CD4-positive, alpha-beta T cell (primary cell): ENCODE results near the gene ZNF674. TPM values are rescaled to one million over a fixed set of nuclear protein-coding genes. Genes with fewer than 3 reads are reported as not detected.
A peak's percentile ranks its signal among the peaks of the same experiment; 100 is the strongest.

Source experiments
- ATAC-seq: fragments of 200-7000 bp; cut with Tn5 transposase; one replicate; pipeline ENCODE4 v1.10.0; 2022; ENCODE audit warnings: mild to moderate bottlenecking; ENCODE audit not compliant: poor library complexity
- CTCF ChIA-PET: fragments of 350-600 bp; sonication (Branson Sonifier 250); formaldehyde crosslinking; loops from one replicate; lab custom pipeline; 2021; ENCODE audit warnings: antibody characterized with exemption, inconsistent platforms; lab: Charles Lee
- POLR2A ChIA-PET: fragments of 350-600 bp; sonication (Branson Sonifier 250); formaldehyde crosslinking; loops from one replicate; lab custom pipeline; 2021; ENCODE audit warnings: antibody characterized with exemption, inconsistent platforms; lab: Charles Lee
- DNase-seq, 14 experiments: peaks; one replicate each; pipeline ENCODE4 v3.0.0-alpha.2; 2013 to 2020; ENCODE audit warnings: mixed read lengths in 2 of 14
- H3K27ac ChIP-seq, 2 donors: one replicate each; pipeline versions ENCODE4 v1.5.1 to v1.7.0; 2013; ENCODE audit warnings: low read length in 2 of 2, low read depth in 1 of 2, mild to moderate bottlenecking in 1 of 2
- H3K27me3 ChIP-seq, 2 experiments: 1 replicate in 1 of 2; 2 replicates in 1 of 2; pipeline versions ENCODE4 v1.6.1 to v1.7.0; 2013; ENCODE audit warnings: low read length in 2 of 2, control low read depth in 1 of 2, mild to moderate bottlenecking in 1 of 2, moderate library complexity in 1 of 2; ENCODE audit not compliant: insufficient read depth in 2 of 2, control insufficient read depth in 1 of 2
- H3K36me3 ChIP-seq: one replicate; pipeline ENCODE4 v1.6.1; 2013; ENCODE audit warnings: low read length, control low read depth; ENCODE audit not compliant: insufficient read depth
- H3K4me1 ChIP-seq: one replicate; pipeline ENCODE4 v1.6.1; 2013; ENCODE audit warnings: low read length, control low read depth; ENCODE audit not compliant: insufficient read depth
- H3K4me3 ChIP-seq: one replicate; pipeline ENCODE4 v1.5.1; 2013; ENCODE audit warnings: mild to moderate bottlenecking, low read length, moderate library complexity
- H3K9me3 ChIP-seq, 2 experiments: 1 replicate in 1 of 2; 2 replicates in 1 of 2; pipeline versions ENCODE4 v1.6.1 to v1.7.0; 2013; ENCODE audit warnings: low read length in 2 of 2, mild to moderate bottlenecking in 2 of 2, control low read depth in 1 of 2, moderate library complexity in 1 of 2; ENCODE audit not compliant: control insufficient read depth in 1 of 2, insufficient read depth in 1 of 2
- H3K27ac Mint-ChIP-seq: one replicate; pipeline ENCODE4 v1.8.0; 2020; ENCODE audit warnings: mixed read lengths
- H3K27me3 Mint-ChIP-seq: one replicate; pipeline ENCODE4 v1.8.0; 2021; ENCODE audit warnings: mixed read lengths
- H3K36me3 Mint-ChIP-seq: one replicate; pipeline ENCODE4 v1.8.0; 2021; ENCODE audit warnings: low read depth, mixed read lengths
- H3K4me1 Mint-ChIP-seq: one replicate; pipeline ENCODE4 v1.8.0; 2021; ENCODE audit warnings: low read depth, mixed read lengths
- H3K4me3 Mint-ChIP-seq: one replicate; pipeline ENCODE4 v1.8.0; 2020; ENCODE audit warnings: mild to moderate bottlenecking, mixed read lengths
- H3K9me3 Mint-ChIP-seq: one replicate; pipeline ENCODE4 v1.8.0; 2020; ENCODE audit warnings: mixed read lengths
- intact Hi-C, 2 experiments: fragments of 100-400 bp; cut with DNase I in 1 of 2; cut with micrococcal nuclease in 1 of 2; formaldehyde crosslinking; loops; one replicate each; pipeline versions ENCODE4 v1.15.1 to v1.9.0; 2023 to 2025; cut with DNase I, micrococcal nuclease
- total RNA-seq, 174 experiments: library from RNA in 2 of 174; stranded (reverse) in 2 of 174; gene quantifications; one replicate each; pipeline ENCODE4 v1.2.3 and lab custom pipeline; 2021 to 2026
- TF ChIP-seq, protein P1 (sequence below): fragments of 200-600 bp; IDR thresholded peaks from one replicate; pipeline ENCODE4 v1.8.0; 2022; ENCODE audit warnings: antibody characterized with exemption, mild to moderate bottlenecking

ZNF674 gene
- total RNA-seq, 2 experiments from 2014 or later = 1.2 to 1.9 TPM

DNA sequence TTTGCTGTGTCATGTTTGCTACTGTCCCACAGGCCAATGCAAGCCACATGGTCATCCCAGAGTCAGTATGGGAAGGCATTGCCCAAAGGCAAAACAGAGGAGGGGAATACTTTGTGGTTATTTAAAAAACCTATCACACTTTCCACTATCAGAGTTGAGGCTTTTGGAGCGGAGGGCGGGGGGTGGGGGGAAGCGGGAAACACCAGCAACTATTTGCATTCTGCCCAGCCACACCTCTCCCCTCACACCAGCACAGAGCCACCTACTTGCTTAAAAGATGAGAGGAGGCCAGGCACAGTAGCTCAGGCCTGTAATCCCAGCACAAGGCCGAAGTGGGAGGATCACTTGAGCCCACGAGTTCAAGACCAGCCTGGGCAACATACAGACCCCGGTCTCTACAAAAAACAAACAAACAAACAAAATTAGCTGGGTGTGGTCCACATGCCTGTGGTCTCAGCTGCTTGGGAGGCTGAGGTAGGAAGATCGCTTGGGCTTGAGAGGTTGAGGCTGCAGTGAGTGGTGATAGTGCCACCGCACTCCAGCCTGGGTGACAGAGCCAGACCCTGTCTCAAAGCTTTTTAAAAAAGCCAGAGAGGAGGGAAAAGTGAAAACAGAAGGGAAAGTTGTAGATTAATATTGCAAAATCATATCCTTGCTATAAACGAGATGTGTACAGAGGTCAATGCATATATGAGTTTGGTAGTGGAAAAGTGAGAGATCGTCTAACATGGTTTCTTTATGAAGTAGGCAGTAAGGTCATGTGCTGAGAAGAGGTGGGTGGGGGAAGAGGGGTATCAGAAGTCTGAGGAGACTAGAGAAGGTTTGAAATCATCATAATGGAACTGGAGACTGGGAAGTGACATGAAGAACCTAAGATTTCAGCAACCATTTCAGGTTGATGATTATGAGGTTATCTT is 26.5 kb upstream of the ZNF674 start:
- H3K27me3 Mint-ChIP-seq = no peaks in the 10 kb centered on the region
- H3K27ac ChIP-seq = no peak overlapping the region
- H3K4me3 Mint-ChIP-seq = peak overlapping the region; percentile 74
- DNase-seq (no peak), ATAC-seq (no peak)
- no peak overlapping the region for H3K4me3 ChIP-seq
- POLR2A ChIA-PET = interaction anchor here (0.9 to 2.2 kb wide), 5 partner anchors 15 to 71 kb away, joined by 4 to 9 read pairs (median 6); no protein-coding TSS in a partner anchor
- peak overlapping the region; percentile 78 for H3K27ac Mint-ChIP-seq
- CTCF ChIA-PET = interaction anchor here (0.6 to 1.5 kb wide), 5 partner anchors 18 to 263 kb away, joined by 3 to 5 read pairs (median 3); no protein-coding TSS in a partner anchor
- no peaks in the 10 kb centered on the region for H3K36me3 ChIP-seq
- intact Hi-C loops = loop anchor here (5.0 to 10.0 kb wide), 3 partner anchors 71 to 767 kb away; no protein-coding TSS in a partner anchor
- no peaks in the 10 kb centered on the region for H3K27me3 ChIP-seq
- no peaks in the 10 kb centered on the region for H3K9me3 ChIP-seq
- TF ChIP-seq, protein P1, sequence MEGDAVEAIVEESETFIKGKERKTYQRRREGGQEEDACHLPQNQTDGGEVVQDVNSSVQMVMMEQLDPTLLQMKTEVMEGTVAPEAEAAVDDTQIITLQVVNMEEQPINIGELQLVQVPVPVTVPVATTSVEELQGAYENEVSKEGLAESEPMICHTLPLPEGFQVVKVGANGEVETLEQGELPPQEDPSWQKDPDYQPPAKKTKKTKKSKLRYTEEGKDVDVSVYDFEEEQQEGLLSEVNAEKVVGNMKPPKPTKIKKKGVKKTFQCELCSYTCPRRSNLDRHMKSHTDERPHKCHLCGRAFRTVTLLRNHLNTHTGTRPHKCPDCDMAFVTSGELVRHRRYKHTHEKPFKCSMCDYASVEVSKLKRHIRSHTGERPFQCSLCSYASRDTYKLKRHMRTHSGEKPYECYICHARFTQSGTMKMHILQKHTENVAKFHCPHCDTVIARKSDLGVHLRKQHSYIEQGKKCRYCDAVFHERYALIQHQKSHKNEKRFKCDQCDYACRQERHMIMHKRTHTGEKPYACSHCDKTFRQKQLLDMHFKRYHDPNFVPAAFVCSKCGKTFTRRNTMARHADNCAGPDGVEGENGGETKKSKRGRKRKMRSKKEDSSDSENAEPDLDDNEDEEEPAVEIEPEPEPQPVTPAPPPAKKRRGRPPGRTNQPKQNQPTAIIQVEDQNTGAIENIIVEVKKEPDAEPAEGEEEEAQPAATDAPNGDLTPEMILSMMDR = no peak
- H3K36me3 Mint-ChIP-seq = peaks cover 5% of the 10 kb centered on the region
- H3K4me1 Mint-ChIP-seq = peaks cover 32% of the 10 kb centered on the region
- H3K9me3 Mint-ChIP-seq = no peaks in the 10 kb centered on the region
- H3K4me1 ChIP-seq = peaks cover 39% of the 10 kb centered on the region

DNA sequence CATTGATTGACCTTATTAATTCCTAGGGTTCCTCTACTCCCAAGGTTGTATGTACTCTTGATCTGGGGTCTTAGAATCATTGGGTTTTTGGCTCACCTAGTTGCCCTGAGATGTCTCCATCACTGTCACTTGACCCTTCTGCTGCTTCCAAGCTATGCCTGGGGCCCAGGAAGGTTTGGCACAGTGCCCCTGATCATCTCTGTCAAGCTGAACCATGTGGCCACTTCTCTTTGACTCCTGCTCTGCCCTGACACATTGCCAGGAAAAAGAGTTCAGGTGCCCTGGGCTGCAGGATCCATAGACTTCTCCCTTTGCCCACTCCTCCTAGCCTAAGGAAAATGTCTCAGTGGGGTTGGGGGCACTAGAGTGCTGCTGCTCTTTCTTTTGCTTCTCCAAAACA is 24.4 kb upstream of the ZNF674 start:
- ATAC-seq = no peak
- ChIA-PET POLR2A (no interaction called here), CTCF (no interaction called here)
- Mint-ChIP-seq H3K4me3 (no peak overlapping the region), H3K27me3 (no peaks in the 10 kb centered on the region), H3K4me1 (peaks cover 18% of the 10 kb centered on the region), H3K9me3 (no peaks in the 10 kb centered on the region), H3K36me3 (no peaks in the 10 kb centered on the region), H3K27ac (no peak overlapping the region)
- Histone ChIP-seq H3K27me3 (no peaks in the 10 kb centered on the region), H3K9me3 (no peaks in the 10 kb centered on the region), H3K4me1 (peaks cover 25% of the 10 kb centered on the region), H3K4me3 (no peak overlapping the region), H3K27ac (no peak overlapping the region), H3K36me3 (no peaks in the 10 kb centered on the region)
- no peak for DNase-seq
- TF ChIP-seq, protein P1 = no peak
- intact Hi-C loops = loop anchor here (5.0 to 10.0 kb wide), 3 partner anchors 73 to 765 kb away; no protein-coding TSS in a partner anchor

DNA sequence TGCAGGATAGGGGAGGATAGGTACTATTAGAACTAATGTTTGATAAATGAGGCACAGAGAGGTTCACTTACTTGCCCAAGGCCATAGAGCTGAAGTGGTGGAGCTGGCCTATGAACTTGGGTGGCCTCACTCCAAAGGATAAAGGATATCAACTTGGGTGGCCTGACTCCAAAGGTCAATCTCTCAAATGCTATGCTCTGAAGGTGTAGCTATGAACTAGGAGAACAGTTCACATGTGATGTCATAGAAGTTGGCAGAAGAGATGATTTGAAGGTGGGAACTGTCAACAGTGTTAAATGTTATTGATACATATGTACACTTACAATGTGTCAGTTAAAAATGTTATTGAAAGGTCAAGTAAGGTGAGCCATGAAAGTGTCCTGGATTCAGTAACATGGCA is 22.2 kb upstream of the ZNF674 start:
- Mint-ChIP-seq H3K27me3 (no peaks in the 10 kb centered on the region), H3K9me3 (no peaks in the 10 kb centered on the region), H3K36me3 (no peaks in the 10 kb centered on the region), H3K4me1 (peaks cover 7% of the 10 kb centered on the region), H3K4me3 (no peak overlapping the region), H3K27ac (no peak overlapping the region)
- ChIA-PET CTCF (no interaction called here), POLR2A (no interaction called here)
- Histone ChIP-seq H3K9me3 (no peaks in the 10 kb centered on the region), H3K27me3 (no peaks in the 10 kb centered on the region), H3K27ac (no peak overlapping the region), H3K4me3 (no peak overlapping the region), H3K36me3 (no peaks in the 10 kb centered on the region), H3K4me1 (peaks cover 14% of the 10 kb centered on the region)
- TF ChIP-seq, protein P1 = no peak
- DNase-seq (no peak), ATAC-seq (no peak)
- intact Hi-C loops = no loop called here
